Activated CD8-positive, alpha-beta T cell treated with anti-CD3 and anti-CD28 coated beads for 36 hours (primary cell): ENCODE results near the gene TFB1M. TPM values are rescaled to one million over a fixed set of nuclear protein-coding genes. Genes with fewer than 3 reads are reported as not detected.

Experiments
- ATAC-seq: fragments of 200-7000 bp; cut with Tn5 transposase; one replicate; pipeline ENCODE4 v1.10.0; 2021; ENCODE audit warnings: mild to moderate bottlenecking, moderate library complexity
- CTCF ChIA-PET: fragments of 350-600 bp; sonication (Branson Sonifier 250); formaldehyde crosslinking; loops from one replicate; lab custom pipeline; 2021; ENCODE audit warnings: antibody characterized with exemption; lab: Charles Lee
- POLR2A ChIA-PET: fragments of 350-600 bp; sonication (Branson Sonifier 250); formaldehyde crosslinking; loops from one replicate; lab custom pipeline; 2021; ENCODE audit warnings: antibody characterized with exemption; lab: Charles Lee
- DNase-seq: peaks from one replicate; pipeline ENCODE4 v3.0.0-alpha.2; 2020
- H3K27ac Mint-ChIP-seq: one replicate; pipeline ENCODE4 v1.8.0; 2021; ENCODE audit warnings: mild to moderate bottlenecking, mixed read lengths
- H3K27me3 Mint-ChIP-seq: one replicate; pipeline ENCODE4 v1.8.0; 2021; ENCODE audit warnings: mixed read lengths
- H3K36me3 Mint-ChIP-seq: one replicate; pipeline ENCODE4 v1.8.0; 2021; ENCODE audit warnings: low read depth, mixed read lengths
- H3K4me1 Mint-ChIP-seq: one replicate; pipeline ENCODE4 v1.8.0; 2021; ENCODE audit warnings: low read depth, mixed read lengths
- H3K4me3 Mint-ChIP-seq: one replicate; pipeline ENCODE4 v1.8.0; 2021; ENCODE audit warnings: mild to moderate bottlenecking, moderate library complexity, mixed read lengths
- H3K9me3 Mint-ChIP-seq: one replicate; pipeline ENCODE4 v1.8.0; 2021; ENCODE audit warnings: mixed read lengths
- CTCF ChIP-seq: fragments of 200-600 bp; IDR thresholded peaks from one replicate; pipeline ENCODE4 v1.8.0; 2022; ENCODE audit warnings: antibody characterized with exemption, mild to moderate bottlenecking
- intact Hi-C: fragments of 100-400 bp; cut with micrococcal nuclease; formaldehyde crosslinking; loops from one replicate; pipeline ENCODE4 v1.10.0; 2022
- total RNA-seq, 2 experiments: library from RNA; stranded (reverse); gene quantifications; one replicate each; pipeline ENCODE4 v1.2.3, GENCODE V29; 2021

The TFB1M gene
- total RNA-seq, 2 experiments from 2014 or later: 70.9 to 76.6 TPM

DNA sequence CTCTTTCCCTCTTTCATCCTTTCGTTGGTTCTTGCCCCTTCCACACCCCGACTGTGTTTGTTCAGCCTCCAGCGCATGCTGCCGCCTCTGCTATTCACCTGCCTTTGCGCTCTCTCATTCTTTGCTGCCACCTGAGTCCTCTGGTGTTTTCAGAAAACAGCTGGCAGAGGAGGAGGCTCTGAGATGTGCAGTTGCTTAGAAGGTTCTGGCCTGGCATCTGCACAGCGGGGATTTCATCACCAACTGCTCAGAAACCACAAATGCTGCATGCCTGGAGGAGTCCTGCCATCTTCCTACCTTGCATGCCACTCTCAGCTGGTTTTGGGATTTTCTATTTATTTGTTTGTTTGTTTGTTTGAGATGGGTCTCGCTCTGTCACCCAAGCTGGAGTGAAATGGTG lies 89.7 kb downstream of the TFB1M start:
- H3K4me1 Mint-ChIP-seq: peaks cover 18% of the 10 kb centered on the region
- peaks cover 2% of the 10 kb centered on the region for H3K27me3 Mint-ChIP-seq
- intact Hi-C loops: no loop called here
- H3K4me3 Mint-ChIP-seq: no peak overlapping the region
- peak overlapping the region; percentile 77 for H3K27ac Mint-ChIP-seq
- H3K36me3 Mint-ChIP-seq: no peaks in the 10 kb centered on the region
- CTCF ChIA-PET: interaction anchor here (0.9 kb wide), 1 partner anchor 36 kb away, joined by 3 read pairs; no protein-coding TSS in a partner anchor
- POLR2A ChIA-PET: interaction anchor here (1.1 to 1.2 kb wide), 2 partner anchors 17 to 83 kb away, joined by 3 to 4 read pairs; no protein-coding TSS in a partner anchor
- H3K9me3 Mint-ChIP-seq: no peaks in the 10 kb centered on the region
- ATAC-seq (peak; percentile 3), DNase-seq (no peak)
- no peak for TF ChIP-seq CTCF

DNA sequence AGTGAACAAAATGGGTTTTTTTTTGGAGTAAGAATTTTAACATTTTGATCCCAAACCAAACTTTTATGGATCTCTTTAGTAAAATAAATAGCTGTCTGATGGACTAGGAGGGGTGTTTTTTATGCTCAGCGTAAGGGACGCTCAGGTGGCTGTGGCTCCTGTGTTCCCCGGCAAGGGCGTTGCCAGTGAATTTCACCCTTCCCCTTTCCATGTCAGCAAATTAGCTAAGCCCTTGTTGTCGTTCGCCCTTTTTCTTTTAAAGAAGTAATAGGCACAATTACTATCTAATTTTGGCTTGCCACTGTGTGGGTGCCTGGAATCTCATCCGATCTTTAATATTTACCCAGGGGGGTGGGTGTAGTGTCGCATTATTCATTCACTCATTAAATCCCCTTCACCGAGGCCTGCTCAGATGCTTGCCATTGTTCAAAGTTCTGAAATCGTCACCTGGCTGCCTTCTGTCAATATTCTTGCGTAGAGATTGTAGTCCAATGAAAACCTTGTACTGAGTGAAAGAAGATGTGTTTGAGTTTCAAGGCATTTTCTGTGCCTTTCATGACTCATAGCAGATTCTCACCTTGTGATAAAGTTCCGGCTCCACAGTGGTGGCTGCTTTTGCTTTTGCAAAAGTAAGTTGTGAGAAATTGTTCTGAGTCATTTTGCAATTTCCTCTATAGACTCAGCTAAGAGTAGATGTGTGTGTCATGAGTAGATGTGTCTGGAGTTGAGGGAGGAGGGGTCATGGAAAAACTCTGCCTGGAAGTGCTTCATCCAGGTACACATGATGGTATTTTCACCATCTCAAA lies 90.4 kb downstream of the TFB1M start:
- no peak for TF ChIP-seq CTCF
- Mint-ChIP-seq H3K36me3 (no peaks in the 10 kb centered on the region), H3K4me3 (peak overlapping the region; percentile 8), H3K4me1 (peaks cover 18% of the 10 kb centered on the region), H3K27ac (peak overlapping the region; percentile 77), H3K27me3 (peaks cover 5% of the 10 kb centered on the region), H3K9me3 (no peaks in the 10 kb centered on the region)
- ChIA-PET CTCF (interaction anchor here (0.9 to 2.1 kb wide), 4 partner anchors 35 to 296 kb away, joined by 3 to 9 read pairs (median 4); no protein-coding TSS in a partner anchor), POLR2A (interaction anchor here (0.7 to 1.2 kb wide), 3 partner anchors 18 to 400 kb away, joined by 3 to 4 read pairs (median 3); no protein-coding TSS in a partner anchor)
- intact Hi-C loops: no loop called here
- peak; percentile 98 for ATAC-seq
- DNase-seq: peak; percentile 78

DNA sequence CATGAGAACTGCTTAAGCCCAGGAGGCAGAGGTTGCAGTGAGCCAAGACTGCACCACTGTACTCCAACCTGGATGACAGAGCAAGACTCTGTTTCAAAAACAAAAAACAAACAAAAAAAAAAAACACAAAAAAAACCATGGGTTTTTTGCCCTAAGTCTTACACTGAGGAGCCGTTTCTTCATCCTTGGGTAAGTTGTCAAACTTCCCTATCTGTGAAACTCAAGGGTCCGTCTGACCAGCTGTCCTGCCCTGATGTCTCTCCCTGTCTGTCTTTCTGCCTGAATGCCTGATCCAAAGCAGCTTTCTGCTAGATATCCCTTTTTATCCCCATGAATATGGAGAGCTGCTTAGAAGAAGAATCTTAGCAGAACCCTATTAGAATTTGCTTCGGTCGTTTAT lies 91.8 kb downstream of the TFB1M start:
- H3K4me1 Mint-ChIP-seq: peaks cover 18% of the 10 kb centered on the region
- no peak overlapping the region for H3K4me3 Mint-ChIP-seq
- DNase-seq (no peak), ATAC-seq (no peak)
- TF ChIP-seq CTCF: no peak
- peaks cover 5% of the 10 kb centered on the region for H3K27me3 Mint-ChIP-seq
- intact Hi-C loops: no loop called here
- CTCF ChIA-PET: interaction anchor here (0.7 to 2.1 kb wide), 5 partner anchors 18 to 294 kb away, joined by 3 to 9 read pairs (median 4); no protein-coding TSS in a partner anchor
- H3K9me3 Mint-ChIP-seq: no peaks in the 10 kb centered on the region
- POLR2A ChIA-PET: no interaction called here
- no peak overlapping the region for H3K27ac Mint-ChIP-seq
- no peaks in the 10 kb centered on the region for H3K36me3 Mint-ChIP-seq

DNA sequence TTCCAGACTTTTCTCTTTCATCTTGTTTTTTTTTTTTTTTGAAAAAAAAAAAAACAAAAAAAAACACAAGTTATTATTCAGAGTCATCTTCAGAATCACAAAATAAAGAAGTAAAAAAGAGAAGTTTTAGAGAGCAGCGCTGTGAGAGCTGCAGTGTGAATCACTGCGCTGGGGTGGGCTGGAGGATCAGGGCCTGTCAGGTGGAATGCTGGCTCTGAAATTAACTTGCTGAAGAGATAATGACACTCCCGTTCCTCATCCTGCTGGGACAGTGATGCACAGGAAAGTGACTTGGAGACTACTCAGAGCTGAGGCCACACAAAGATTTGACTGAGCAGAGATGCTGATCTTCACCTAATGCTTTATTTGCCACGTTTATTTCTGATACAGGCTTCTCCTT lies 93.2 kb downstream of the TFB1M start:
- ChIA-PET CTCF (no interaction called here), POLR2A (interaction anchor here (1.1 kb wide), 1 partner anchor 32 kb away, joined by 3 read pairs; no protein-coding TSS in a partner anchor)
- no peaks in the 10 kb centered on the region for H3K36me3 Mint-ChIP-seq
- intact Hi-C loops: no loop called here
- peaks cover 18% of the 10 kb centered on the region for H3K4me1 Mint-ChIP-seq
- H3K4me3 Mint-ChIP-seq: no peak overlapping the region
- no peaks in the 10 kb centered on the region for H3K9me3 Mint-ChIP-seq
- H3K27me3 Mint-ChIP-seq: peaks cover 10% of the 10 kb centered on the region
- TF ChIP-seq CTCF: no peak
- no peak for DNase-seq
- no peak for ATAC-seq
- no peak overlapping the region for H3K27ac Mint-ChIP-seq

GRCh38 chr6:155219858-155220301 lies 94.4 kb downstream of the TFB1M start:
- ChIA-PET POLR2A (interaction anchor here (0.7 kb wide), 1 partner anchor 166 kb away, joined by 3 read pairs; no protein-coding TSS in a partner anchor), CTCF (no interaction called here)
- intact Hi-C loops: no loop called here
- no peaks in the 10 kb centered on the region for H3K36me3 Mint-ChIP-seq
- no peak for DNase-seq
- TF ChIP-seq CTCF: no peak
- no peaks in the 10 kb centered on the region for H3K9me3 Mint-ChIP-seq
- H3K27me3 Mint-ChIP-seq: peaks cover 10% of the 10 kb centered on the region
- peaks cover 18% of the 10 kb centered on the region for H3K4me1 Mint-ChIP-seq
- H3K27ac Mint-ChIP-seq: no peak overlapping the region
- no peak for ATAC-seq
- H3K4me3 Mint-ChIP-seq: no peak overlapping the region
